Measurements from ENCODE around the gene HUS1B. TPM values are rescaled to one million over a fixed set of nuclear protein-coding genes. Genes with fewer than 3 reads are reported as not detected.
"Not testable (repeated sequence)": the region's sequence is repeated elsewhere in the genome, so short reads cannot be mapped to it uniquely, and the experiment has no call there.

The HUS1B gene
- not detected in 2 replicates for total RNA-seq (2014; rRNA removed; shearing (Covaris generic))

DNA sequence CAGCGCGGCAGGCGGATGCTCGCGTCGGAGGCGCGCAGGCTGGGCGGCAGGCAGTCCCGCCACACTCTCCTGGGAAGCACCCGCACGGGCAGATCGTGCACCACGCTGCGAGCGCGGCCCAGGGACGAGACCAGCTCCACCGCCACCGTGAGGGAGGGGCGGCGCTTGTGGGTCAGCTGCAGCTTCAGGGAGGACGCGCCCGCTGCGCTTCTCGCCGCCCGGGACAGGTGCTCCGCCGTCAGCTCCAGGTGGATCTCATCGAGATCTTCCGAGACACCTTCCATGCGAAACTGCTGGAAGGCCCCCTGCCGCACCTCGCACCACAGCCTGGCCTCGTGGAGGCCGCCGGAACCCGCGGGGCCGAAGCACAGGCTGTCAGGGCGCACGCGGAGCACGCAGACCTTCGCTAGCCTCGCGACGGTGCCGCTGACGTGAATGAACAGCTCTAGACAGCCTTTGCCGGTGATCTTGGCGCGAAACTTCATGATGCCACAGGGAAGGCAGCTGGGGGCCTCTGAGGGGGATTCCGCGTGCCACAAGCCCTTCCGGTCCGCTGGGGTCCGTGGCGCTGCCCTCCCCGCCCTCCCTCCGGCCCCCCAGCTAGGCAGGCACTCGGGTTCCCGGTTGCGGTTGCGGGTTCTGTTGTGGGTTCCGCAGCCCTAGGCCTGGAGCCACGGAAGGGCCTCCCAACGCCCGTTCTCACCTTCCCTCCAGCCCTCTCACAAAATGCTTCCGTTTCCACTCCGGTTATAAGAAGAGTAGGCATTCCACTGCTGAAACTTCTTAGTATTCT lies at the start of gene HUS1B:
HUS1B (minus strand) TSS at position 641 of the 793 bp plus-strand sequence; CDS start at position 485, 156 bp downstream.
- DNase-seq (ENCODE audit: low spot score): no peak
- in situ Hi-C loops (cut with HindIII; ENCODE audit: low sequenced_read_pairs): no loop called here

DNA sequence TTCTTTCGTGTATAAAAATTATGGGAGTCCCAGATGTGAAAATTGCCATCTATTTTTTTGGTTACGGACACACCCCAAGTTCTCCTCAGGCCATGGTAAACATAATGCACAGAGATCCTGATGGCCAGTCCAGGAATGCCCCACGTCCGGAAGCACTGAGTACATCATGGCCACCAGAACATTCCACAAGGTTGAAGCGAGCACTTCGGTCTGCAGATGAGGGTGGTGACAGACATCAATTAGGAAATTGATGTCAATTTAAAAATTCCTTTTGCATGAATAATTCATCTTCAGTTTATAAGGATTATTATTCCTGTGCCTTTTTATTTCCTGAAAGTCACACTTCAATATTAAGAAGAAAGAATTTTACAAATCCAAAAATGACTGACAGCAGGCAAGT lies 49.2 kb upstream of the HUS1B start:
- in situ Hi-C loops (cut with HindIII; ENCODE audit: low sequenced_read_pairs): no loop called here
- DNase-seq (ENCODE audit: low spot score): no peak

DNA sequence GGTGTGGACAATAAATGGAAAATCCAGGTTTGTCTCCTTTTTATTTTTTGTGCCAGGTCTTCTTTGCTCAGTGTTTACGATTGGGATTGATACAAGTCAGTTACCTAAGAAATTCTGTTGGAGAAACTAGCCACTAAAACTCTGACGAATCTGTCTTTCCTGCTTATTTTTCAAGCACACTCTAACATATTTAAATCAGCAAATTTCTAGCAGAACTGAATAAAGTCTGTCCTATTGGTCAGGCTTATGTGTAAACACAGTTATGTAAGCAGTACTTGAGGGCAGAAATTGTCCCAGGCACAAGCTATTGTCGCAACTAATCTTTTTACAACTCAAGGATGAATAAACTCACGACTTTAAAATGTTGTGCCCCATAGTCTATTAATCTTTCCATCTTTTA lies 48.1 kb upstream of the HUS1B start:
- in situ Hi-C loops (cut with HindIII; ENCODE audit: low sequenced_read_pairs): no loop called here
- no peak for DNase-seq (ENCODE audit: low spot score)

DNA sequence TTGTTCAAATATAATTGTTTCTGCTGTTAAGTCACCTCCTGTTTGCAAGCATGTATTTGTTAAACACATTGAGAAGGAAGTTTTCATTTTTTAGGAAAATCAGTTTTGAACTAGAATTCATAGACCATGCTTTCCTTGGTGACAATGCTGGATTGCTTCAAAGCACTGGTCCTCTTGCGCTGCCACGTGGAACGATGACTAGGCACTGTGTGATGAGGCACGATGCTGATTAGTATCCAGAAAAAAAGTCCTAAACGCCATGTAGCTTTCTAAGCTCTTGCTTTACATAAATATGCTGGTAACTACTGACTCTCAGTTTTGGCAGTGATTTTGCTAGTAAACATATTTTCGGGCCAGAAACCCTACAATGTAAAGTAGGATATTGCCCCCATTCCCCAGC lies 47.1 kb upstream of the HUS1B start:
- in situ Hi-C loops (cut with HindIII; ENCODE audit: low sequenced_read_pairs): no loop called here
- no peak for DNase-seq (ENCODE audit: low spot score)

DNA sequence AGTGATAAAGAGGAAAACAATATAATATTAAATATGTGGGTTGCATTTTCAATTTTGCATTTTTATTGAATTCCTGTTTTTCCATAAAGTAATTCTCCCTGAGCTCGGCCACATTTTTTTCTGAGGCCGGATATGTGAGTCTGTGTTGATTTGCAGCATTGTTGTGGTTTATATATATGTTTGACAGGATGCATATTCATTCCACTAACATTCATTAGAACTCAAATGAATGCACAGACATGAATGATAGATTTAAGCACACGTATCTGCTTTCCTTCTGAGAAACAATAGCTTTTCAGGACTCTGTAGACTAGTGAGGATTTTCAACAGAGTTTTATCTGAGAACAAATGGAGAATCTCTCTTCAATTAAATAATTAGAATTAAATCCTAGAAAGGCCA lies 46.7 kb upstream of the HUS1B start:
- in situ Hi-C loops (cut with HindIII; ENCODE audit: low sequenced_read_pairs): no loop called here
- DNase-seq (ENCODE audit: low spot score): no peak

DNA sequence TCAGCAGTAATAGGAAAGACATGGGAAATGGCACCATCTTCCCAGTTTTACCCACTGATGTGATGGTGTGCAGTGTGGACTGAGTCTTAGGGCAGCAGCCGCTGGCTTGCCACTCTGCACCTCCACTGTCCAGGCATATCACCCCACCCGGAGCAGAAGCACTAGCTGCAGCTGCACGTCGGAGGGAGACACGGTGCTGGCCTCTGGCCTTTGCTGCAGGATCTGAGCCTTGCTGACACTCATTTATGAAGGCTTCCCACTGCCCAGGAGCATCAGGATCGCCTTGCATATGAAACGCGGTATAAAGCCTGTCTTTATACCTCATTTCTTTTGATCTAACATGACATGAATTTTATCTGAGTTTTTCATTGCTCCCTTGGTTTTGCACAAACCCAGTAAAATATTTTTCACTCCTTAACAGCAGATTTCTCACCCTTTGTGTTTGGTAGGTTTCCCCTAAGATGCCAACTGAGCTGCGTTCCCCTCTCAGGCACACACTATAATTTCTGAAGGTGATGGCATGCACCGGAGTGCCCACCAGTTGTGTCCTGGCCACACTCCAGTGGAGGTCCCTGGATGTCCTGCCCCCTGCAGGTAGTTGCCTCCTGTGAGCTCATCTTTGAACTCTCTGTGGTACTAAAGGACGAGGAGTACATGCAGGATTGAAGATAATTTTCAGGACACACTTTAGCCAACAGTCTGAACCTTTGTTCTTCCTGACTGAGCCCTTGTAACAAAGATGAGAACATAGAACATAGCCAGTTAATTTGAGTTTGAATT lies 45.0 kb upstream of the HUS1B start:
- no peak for DNase-seq (ENCODE audit: low spot score)
- in situ Hi-C loops (cut with HindIII; ENCODE audit: low sequenced_read_pairs): no loop called here

DNA sequence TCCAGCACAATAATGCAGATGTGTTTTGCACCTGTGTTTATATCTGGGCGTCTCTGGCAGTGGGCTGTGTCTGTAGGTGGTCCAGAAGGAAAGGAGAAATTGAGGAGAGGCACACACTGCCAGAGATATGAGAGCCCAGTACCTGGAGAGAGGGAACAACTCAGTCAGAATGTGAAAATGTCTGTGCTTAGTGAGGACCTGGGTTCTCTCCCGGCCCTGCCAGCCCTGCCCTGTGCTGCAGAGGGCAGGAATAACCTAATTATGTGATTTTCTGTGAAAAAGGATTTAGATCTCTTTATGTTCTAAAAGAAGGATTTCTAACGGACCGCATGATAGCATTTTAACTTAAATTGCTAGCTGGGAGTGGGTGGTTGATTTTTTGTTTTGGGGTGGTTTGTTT lies 44.3 kb upstream of the HUS1B start:
- in situ Hi-C loops (cut with HindIII; ENCODE audit: low sequenced_read_pairs): no loop called here
- no peak for DNase-seq (ENCODE audit: low spot score)

DNA sequence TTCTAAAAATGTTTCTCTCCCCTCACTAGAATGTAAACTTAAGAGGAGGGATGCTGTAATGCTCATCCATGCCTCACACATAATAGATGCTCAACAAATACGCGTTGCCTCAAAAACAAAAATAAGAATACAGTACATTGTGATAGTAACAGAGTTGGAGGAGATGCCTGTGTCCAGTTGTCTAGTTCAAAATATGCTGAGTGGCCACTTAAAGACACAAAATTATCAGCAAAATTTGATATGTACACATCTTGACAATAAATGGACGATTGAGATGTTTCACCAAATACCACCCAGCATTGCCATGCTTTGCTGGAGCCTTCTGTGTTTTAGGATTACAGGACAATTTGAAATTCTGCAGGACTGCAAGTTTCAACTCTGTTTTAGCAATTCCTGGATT lies 43.6 kb upstream of the HUS1B start:
- no peak for DNase-seq (ENCODE audit: low spot score)
- in situ Hi-C loops (cut with HindIII; ENCODE audit: low sequenced_read_pairs): no loop called here

DNA sequence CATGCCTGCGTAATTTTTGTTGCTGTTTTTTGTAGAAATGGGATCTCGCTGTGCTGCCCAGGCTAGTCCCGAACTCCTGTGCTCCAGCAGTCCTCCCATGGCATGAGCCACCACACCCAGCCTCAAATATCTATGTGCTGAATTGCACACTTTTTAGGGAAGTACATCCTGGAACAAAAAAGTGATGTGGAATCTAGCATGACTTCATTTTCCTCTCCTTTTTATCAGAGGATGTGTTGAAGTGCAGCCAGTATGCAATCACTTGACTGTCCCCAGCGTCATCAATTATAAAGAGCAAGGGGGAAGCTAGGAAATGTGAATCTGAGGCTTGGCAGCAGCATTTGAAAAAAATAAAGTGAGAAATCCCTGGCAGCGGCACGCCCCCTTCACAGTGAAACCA lies 42.4 kb upstream of the HUS1B start:
- DNase-seq (ENCODE audit: low spot score): no peak
- in situ Hi-C loops (cut with HindIII; ENCODE audit: low sequenced_read_pairs): no loop called here

DNA sequence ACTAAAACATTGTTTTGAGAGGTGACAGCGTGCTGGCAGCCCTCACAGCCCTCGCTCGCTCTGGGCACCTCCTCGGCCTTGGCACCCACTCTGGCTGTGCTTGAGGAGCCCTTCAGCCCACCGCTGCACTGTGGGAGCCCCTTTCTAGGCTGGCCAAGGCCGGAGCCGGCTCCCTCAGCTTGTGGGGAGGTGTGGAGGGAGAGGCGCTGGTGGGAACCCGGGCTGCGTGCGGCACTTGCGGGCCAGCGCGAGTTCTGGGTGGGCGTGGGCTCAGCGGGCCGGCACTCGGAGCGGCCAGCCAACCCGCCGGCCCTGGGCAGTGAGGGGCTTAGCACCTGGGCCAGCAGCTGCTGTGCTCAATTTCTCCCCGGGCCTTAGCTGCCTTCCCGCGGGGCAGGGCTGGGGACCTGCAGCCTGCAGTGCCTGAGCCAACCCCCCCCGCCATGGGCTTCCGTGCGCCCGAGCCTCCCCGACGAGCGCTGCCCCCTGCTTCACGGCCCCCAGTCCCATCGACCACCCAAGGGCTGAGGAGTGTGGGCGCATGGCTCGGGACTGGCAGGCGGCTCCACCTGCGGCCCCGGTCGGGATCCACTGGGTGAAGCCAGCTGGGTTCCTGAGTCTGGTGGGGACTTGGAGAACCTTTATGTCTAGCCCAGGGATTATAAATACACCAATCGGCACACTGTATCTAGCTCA lies 37.7 kb upstream of the HUS1B start:
- in situ Hi-C loops (cut with HindIII; ENCODE audit: low sequenced_read_pairs); DNase-seq (ENCODE audit: low spot score): not testable (repeated sequence)

DNA sequence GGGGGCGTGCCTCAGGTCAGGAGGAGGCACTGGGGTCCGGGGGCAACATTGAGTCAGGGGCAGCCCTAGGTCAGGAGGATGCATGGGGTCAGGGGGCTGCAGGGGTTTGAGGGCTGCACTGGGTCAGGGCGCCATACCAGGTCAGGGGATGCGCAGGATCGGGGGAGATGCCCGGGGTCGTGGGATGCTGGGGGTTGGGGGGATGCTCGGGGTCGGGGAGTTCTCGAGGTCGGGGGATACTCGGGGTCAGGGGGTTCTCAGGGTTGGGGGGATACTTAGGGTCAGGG lies 36.8 kb upstream of the HUS1B start:
- in situ Hi-C loops (cut with HindIII; ENCODE audit: low sequenced_read_pairs): no loop called here
- DNase-seq (ENCODE audit: low spot score): no peak

DNA sequence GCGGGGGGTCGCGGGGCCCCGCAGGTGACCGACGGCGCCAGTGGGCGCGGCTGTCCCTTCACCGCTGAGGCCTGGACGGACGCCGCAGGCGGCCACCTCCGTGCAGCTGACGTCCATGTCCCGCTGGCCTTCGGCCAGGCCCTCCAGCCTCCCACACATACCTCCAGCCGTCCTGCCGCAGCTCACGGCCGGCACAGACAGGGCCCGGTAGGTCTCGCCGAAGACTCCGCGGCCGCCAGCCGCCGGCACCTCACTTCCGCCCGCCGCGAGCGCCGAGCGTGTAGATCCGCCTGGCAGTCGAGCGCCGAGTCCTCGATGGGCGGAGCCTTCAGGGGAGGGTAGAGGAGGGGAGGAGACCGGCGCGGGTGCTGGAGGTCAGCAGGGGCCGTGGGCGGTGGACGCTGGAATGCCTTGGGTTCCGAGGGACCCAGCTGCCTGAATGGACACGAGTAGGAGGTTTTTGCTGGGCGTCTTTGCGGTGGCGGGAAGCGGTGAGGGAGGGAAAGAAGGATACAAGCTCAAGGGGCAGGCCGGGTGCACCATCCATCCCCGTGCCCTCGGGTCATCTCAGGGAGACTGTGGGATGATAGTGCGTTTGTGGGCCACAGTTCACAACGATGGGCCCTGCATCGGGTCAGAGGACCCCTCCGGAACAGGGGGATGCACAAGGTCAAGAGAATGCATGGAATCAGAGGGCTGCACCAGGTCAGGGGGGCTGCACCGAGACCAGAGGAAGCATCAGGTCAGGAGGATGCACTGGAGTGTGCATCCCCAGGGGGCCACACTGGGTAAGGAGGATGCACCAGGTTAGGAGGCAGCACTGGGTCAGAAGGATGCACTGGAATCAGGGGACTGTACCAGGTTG lies 36.2 kb upstream of the HUS1B start, which contains the start of gene EXOC2:
EXOC2 (minus strand) TSS at position 282 of the 865 bp plus-strand sequence. CDS start 55,321 bp downstream, outside the sequence.
- peak; percentile 86 for DNase-seq (ENCODE audit: low spot score)
- in situ Hi-C loops (cut with HindIII; ENCODE audit: low sequenced_read_pairs): no loop called here

DNA sequence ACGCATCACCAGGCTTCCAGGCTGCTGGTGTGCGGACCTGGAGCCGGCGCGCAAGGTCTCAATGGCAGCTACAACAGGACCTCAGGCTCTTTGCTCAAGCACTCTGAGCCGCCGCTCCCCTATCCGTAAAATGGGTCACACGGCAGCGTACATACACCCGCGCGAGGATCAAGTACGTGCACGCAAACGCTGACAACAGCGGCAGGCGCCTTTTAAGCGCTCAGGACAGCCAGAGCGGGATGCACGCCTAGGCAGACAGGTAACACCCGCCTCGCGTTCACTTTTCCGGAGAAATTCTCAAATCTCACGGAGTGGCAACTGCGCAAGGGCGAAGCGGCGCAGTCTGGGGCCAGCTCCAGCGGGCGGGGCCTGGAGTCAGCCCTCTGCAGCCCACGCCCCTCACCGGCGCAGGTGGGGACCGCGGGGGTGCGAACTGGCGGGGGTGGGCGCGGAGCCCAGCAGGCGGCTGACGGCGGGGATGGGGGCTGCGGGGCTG lies 35.5 kb upstream of the HUS1B start:
- in situ Hi-C loops (cut with HindIII; ENCODE audit: low sequenced_read_pairs): no loop called here
- DNase-seq (ENCODE audit: low spot score): peak; percentile 70

DNA sequence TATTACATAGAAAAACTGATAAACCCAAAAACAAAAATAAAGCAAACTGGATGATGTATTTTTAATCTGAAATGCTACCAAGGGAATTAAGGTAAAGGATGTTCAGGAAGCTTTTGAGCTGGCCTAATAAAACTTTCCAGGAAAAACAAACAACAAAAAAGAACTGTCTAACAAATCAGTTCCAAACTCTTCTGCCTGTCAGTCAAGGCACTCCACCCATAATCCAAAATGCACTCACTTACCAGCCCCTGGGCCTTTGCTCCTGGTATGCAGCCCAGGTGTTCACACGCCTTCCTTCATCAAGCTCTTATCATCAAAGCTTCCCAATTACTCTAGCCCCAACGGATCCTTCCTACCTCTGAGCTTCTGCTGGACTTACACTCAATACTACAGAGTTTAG lies 32.3 kb upstream of the HUS1B start:
- in situ Hi-C loops (cut with HindIII; ENCODE audit: low sequenced_read_pairs): no loop called here
- DNase-seq (ENCODE audit: low spot score): no peak

DNA sequence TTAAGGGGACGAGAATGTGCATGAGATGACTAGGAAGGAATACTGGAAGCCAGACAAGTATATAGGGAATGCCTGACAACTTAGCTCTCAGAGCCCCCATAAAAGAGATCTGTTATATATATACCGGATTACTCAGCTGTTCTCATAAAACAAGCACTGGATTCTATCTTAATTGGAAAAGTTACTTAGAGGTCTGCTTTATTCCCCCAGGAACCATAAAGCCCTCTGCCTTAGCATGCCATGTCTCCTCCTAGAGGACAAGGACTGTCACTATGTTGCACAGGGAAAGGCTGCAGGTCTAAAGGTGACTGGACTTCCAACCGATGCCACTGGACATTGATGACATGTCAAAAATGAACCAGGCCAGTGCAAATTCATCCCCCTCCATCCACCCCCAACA lies 29.6 kb upstream of the HUS1B start:
- in situ Hi-C loops (cut with HindIII; ENCODE audit: low sequenced_read_pairs): no loop called here
- no peak for DNase-seq (ENCODE audit: low spot score)

DNA sequence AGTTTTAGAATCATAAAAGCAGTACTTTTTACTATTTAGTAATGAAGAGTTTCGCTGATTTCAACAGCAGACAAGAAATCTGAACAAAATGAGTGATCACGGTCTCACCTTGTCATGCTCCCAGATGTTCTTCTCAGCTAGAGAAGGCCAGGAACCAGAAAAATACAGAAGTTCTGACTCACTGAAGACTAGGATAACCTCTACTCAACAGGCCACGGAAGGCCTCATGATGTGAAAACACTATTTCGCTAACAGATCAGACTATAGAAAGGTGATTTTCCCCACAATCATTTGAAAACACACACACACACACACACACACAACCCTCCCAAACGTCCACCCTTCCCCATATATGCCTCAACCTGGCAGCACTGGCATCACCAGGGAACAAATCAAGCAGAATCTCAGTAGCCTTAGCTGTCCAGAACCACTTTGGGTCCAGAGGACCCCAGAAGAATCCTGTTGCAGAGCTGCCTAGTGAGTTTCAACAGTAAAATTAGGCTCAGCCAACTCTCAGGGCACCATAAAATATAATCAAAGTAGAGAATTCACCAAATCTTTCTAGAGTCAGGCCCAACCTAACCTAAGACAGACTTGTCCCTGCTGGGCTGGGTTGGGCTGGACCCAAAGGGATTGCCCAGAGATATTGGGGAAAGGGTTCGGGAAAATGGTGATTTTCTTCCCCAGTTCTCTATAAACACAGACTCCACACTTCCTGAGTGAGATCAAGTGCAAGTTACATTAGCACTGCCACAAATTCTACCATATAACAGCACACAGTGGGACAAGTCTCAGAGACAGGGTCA lies 28.1 kb upstream of the HUS1B start:
- in situ Hi-C loops (cut with HindIII; ENCODE audit: low sequenced_read_pairs): no loop called here
- DNase-seq (ENCODE audit: low spot score): no peak

DNA sequence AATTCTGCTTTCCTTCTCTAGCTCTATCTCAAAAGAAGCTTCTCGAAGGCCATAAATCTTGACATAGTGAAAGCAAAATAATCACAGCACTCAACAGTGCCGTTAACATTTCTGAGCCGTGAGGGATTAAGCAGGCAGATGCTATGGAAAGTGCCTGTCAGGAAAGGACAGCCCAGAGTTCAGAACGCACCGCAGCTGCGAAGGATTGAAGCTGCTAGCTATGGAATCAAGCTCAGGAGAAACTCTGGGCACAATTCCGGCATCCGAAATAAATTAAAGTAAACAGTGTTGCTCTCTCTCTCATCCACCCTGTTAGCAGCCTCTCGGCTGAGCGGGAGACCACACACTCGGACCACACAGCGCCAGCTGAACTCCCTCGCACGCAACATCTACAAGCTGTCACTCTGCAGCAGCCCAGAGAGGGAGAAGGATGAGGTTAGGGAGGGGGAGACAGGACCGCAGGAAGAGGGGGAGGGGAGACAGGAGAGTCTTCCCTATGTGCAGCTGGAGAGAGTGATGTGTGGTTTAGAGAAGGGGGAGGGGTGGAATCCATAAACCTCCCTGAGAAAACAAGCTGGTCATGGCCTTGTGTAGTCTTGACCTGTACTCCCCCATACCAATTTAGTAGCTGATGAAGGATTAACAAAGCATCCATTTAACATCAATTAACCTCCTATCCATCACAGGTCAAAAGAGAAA lies 27.0 kb upstream of the HUS1B start:
- peak; percentile 13 for DNase-seq (ENCODE audit: low spot score)
- in situ Hi-C loops (cut with HindIII; ENCODE audit: low sequenced_read_pairs): no loop called here
